DOHH2 (cell line): Measurements from ENCODE around the gene SLC6A19.

Source experiments
- H3F3A ChIP-seq: fragments of 200-600 bp; sonication (generic), shearing (Covaris generic); 2 replicates; pipeline ENCODE4 v1.6.0; 2016; ENCODE audit warnings: antibody characterized with exemption, mild to moderate bottlenecking; ENCODE audit not compliant: control insufficient read depth, insufficient read depth
- H3K27ac ChIP-seq: fragments of 200-600 bp; sonication (generic); 2 replicates; pipeline ENCODE4 v1.5.1; 2014; ENCODE audit warnings: low read depth, mild to moderate bottlenecking, low read length, moderate library complexity
- H3K27me3 ChIP-seq: fragments of 200-600 bp; sonication (generic); 2 replicates; pipeline ENCODE4 v1.6.1; 2014; ENCODE audit warnings: mild to moderate bottlenecking, low read length, mixed read lengths; ENCODE audit not compliant: control insufficient read depth
- H3K36me3 ChIP-seq: fragments of 200-600 bp; sonication (generic); 2 replicates; pipeline ENCODE4 v1.6.1; 2014; ENCODE audit warnings: mild to moderate bottlenecking, low read length, moderate library complexity, mixed read lengths; ENCODE audit not compliant: control insufficient read depth
- H3K4me1 ChIP-seq: fragments of 200-600 bp; sonication (generic); 2 replicates; pipeline ENCODE4 v1.6.1; 2014; ENCODE audit warnings: mild to moderate bottlenecking, low read length, mixed read lengths; ENCODE audit not compliant: control insufficient read depth
- H3K4me2 ChIP-seq: fragments of 200-600 bp; sonication (generic); 2 replicates; pipeline ENCODE4 v1.6.0; 2014; ENCODE audit warnings: mild to moderate bottlenecking, low read length, moderate library complexity
- H3K4me3 ChIP-seq: fragments of 200-600 bp; sonication (generic); 2 replicates; pipeline ENCODE4 v1.5.1; 2014; ENCODE audit warnings: mild to moderate bottlenecking, low read length, mixed read lengths
- H3K79me2 ChIP-seq: fragments of 200-600 bp; sonication (generic); 2 replicates; pipeline ENCODE4 v1.6.1; 2014; ENCODE audit warnings: mild to moderate bottlenecking, low read length, mixed read lengths; ENCODE audit not compliant: control insufficient read depth
- H3K9me2 ChIP-seq: fragments of 200-600 bp; sonication (generic); replicated peaks from 2 replicates; pipeline ENCODE4 v1.6.1; 2014; ENCODE audit warnings: mild to moderate bottlenecking, low read length, mixed read lengths; ENCODE audit not compliant: control insufficient read depth
- H3K9me3 ChIP-seq: fragments of 200-600 bp; sonication (generic); 2 replicates; pipeline ENCODE4 v1.6.1; 2014; ENCODE audit warnings: antibody characterized with exemption, low read length, mixed read lengths; ENCODE audit not compliant: control insufficient read depth, insufficient read depth
- H4K20me1 ChIP-seq: fragments of 200-600 bp; sonication (generic); 2 replicates; pipeline ENCODE4 v1.6.0; 2014; ENCODE audit warnings: low read depth, mild to moderate bottlenecking, antibody characterized with exemption, low read length, moderate library complexity; ENCODE audit not compliant: control insufficient read depth, insufficient read depth
- EZH2phosphoT487 ChIP-seq: fragments of 200-600 bp; sonication (generic); IDR thresholded peaks from 2 replicates; pipeline ENCODE4 v1.6.1; 2017; ENCODE audit warnings: borderline replicate concordance, mild to moderate bottlenecking, antibody characterized with exemption, low read length, moderate library complexity, mixed read lengths
- TF ChIP-seq, protein P1 (sequence below): fragments of 200-600 bp; sonication (generic); IDR thresholded peaks from one replicate; pipeline ENCODE4 v1.5.1; 2014; ENCODE audit warnings: antibody characterized with exemption, mild to moderate bottlenecking, low read depth, low read length; ENCODE audit not compliant: poor library complexity, severe bottlenecking

Gene SLC6A19

DNA sequence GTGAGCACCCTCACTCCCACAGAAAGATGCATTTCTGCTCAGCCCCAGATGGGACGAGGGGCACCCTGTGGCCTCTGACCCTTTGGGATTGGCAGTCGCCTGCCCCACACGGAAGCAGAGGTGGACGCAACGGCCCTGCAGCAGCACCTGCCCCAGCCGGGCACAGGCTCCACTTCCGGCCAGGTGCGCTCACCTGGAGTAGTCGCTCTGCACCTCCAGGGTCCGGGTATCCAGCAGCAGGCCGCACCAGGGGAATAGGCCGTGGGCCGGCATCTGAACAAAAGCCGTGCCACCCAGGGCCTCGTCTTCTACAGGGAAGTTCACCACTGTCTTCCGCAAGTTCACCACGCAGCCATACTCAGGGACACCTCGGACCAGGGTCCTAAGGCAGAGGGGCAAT lies 62.8 kb downstream of the SLC6A19 start:
- TF ChIP-seq EZH2phosphoT487 = no peak
- TF ChIP-seq, protein P1, sequence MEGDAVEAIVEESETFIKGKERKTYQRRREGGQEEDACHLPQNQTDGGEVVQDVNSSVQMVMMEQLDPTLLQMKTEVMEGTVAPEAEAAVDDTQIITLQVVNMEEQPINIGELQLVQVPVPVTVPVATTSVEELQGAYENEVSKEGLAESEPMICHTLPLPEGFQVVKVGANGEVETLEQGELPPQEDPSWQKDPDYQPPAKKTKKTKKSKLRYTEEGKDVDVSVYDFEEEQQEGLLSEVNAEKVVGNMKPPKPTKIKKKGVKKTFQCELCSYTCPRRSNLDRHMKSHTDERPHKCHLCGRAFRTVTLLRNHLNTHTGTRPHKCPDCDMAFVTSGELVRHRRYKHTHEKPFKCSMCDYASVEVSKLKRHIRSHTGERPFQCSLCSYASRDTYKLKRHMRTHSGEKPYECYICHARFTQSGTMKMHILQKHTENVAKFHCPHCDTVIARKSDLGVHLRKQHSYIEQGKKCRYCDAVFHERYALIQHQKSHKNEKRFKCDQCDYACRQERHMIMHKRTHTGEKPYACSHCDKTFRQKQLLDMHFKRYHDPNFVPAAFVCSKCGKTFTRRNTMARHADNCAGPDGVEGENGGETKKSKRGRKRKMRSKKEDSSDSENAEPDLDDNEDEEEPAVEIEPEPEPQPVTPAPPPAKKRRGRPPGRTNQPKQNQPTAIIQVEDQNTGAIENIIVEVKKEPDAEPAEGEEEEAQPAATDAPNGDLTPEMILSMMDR = no peak
- Histone ChIP-seq H3K4me2 (no peak overlapping the region), H3K9me3 (no peaks in the 10 kb centered on the region), H3K4me3 (no peak overlapping the region), H4K20me1 (no peaks in the 10 kb centered on the region), H3K36me3 (peaks cover 68% of the 10 kb centered on the region), H3K27ac (no peak overlapping the region), H3F3A (no peaks in the 10 kb centered on the region), H3K9me2 (no peaks in the 10 kb centered on the region), H3K4me1 (no peaks in the 10 kb centered on the region), H3K27me3 (no peaks in the 10 kb centered on the region), H3K79me2 (no peaks in the 10 kb centered on the region; the same call in 1 of the 2 replicates)

- Histone ChIP-seq H3K27ac (no peak overlapping the region), H3K27me3 (no peaks in the 10 kb centered on the region), H3K4me3 (no peak overlapping the region), H3K9me3 (no peaks in the 10 kb centered on the region), H3K4me2 (no peak overlapping the region), H3K4me1 (no peaks in the 10 kb centered on the region), H3K9me2 (no peaks in the 10 kb centered on the region), H3K36me3 (peaks cover 71% of the 10 kb centered on the region), H3F3A (no peaks in the 10 kb centered on the region), H4K20me1 (no peaks in the 10 kb centered on the region), H3K79me2 (no peaks in the 10 kb centered on the region; the same call in 1 of the 2 replicates)
- TF ChIP-seq EZH2phosphoT487 = no peak
- TF ChIP-seq, protein P1 = no peak
These were observed 63.6 kb downstream of the SLC6A19 start for GRCh38 chr5:1265026-1265425.

GRCh38 chr5:1265461-1266455 lies 64.4 kb downstream of the SLC6A19 start:
- no peak overlapping the region for H3K4me2 ChIP-seq
- TF ChIP-seq, protein P1 = no peak
- no peak for TF ChIP-seq EZH2phosphoT487
- H3K27me3 ChIP-seq = no peaks in the 10 kb centered on the region
- no peaks in the 10 kb centered on the region for H3K4me1 ChIP-seq
- H3K4me3 ChIP-seq = no peak overlapping the region
- H3K9me2 ChIP-seq = no peaks in the 10 kb centered on the region
- H3K27ac ChIP-seq = no peak overlapping the region
- no peaks in the 10 kb centered on the region for H4K20me1 ChIP-seq
- H3K9me3 ChIP-seq = no peaks in the 10 kb centered on the region
- no peaks in the 10 kb centered on the region; the same call in 1 of the 2 replicates for H3K79me2 ChIP-seq
- H3F3A ChIP-seq = no peaks in the 10 kb centered on the region
- peaks cover 69% of the 10 kb centered on the region for H3K36me3 ChIP-seq
